IMR-90 (cell line): ENCODE measurements around the gene CERT1. TPM values are rescaled to one million over a fixed set of nuclear protein-coding genes. Genes with fewer than 3 reads are reported as not detected.

Experiments used
- ATAC-seq: fragments of 200-7000 bp; cut with Tn5 transposase; 2 replicates; pipeline ENCODE4 v1.9.1; 2020; ENCODE audit warnings: low read depth, mild to moderate bottlenecking, moderate library complexity
- BruUV-seq: library from RNA; stranded (reverse); fragments of 400-500 nt; replicated peaks from 2 replicates; lab custom pipeline; 2021; lab: Mats Ljungman, UMichigan
- CTCF ChIA-PET: fragments of 300-600 bp; formaldehyde crosslinking; extraction: SDS; loops from one replicate; lab custom pipeline; 2021; ENCODE audit warnings: antibody characterized with exemption; lab: Yijun Ruan, JAX
- POLR2A ChIA-PET: fragments of 300-600 bp; sonication (Branson Sonifier 250); formaldehyde crosslinking; loops from one replicate; lab custom pipeline; 2022; ENCODE audit warnings: antibody characterized with exemption; ENCODE audit not compliant: unreplicated experiment; lab: Charles Lee
- DNase-seq: peaks from one replicate; pipeline ENCODE4 v3.0.0; 2013
- H2AFZ ChIP-seq: replicated peaks from 2 replicates; pipeline ENCODE3; 2013; ENCODE audit warnings: low read length, mild to moderate bottlenecking; ENCODE audit not compliant: poor library complexity
- H2AK5ac ChIP-seq: 2 replicates; pipeline ENCODE4 v1.6.1; 2013; ENCODE audit warnings: low read depth, low read length, inconsistent platforms
- H2AK9ac ChIP-seq: replicated peaks from 2 replicates; pipeline ENCODE3; 2013; ENCODE audit warnings: mild to moderate bottlenecking, low read depth, low read length, moderate library complexity; ENCODE audit not compliant: poor library complexity
- H2BK120ac ChIP-seq: 2 replicates; pipeline ENCODE4 v1.6.1; 2013; ENCODE audit warnings: low read depth, low read length, inconsistent platforms
- H2BK15ac ChIP-seq: 3 replicates; pipeline ENCODE4 v1.6.1; 2013; ENCODE audit warnings: low read depth, low read length, inconsistent platforms
- H2BK20ac ChIP-seq: 2 replicates; pipeline ENCODE4 v1.6.1; 2013; ENCODE audit warnings: low read depth, mild to moderate bottlenecking, inconsistent platforms, low read length, moderate library complexity
- H2BK5ac ChIP-seq: 2 replicates; pipeline ENCODE4 v1.6.1; 2013; ENCODE audit warnings: mild to moderate bottlenecking, low read depth, low read length, inconsistent platforms; ENCODE audit not compliant: poor library complexity, severe bottlenecking
- H3K14ac ChIP-seq: replicated peaks from 2 replicates; pipeline ENCODE4 v1.6.1; 2013; ENCODE audit warnings: low read depth, low read length, inconsistent platforms
- H3K18ac ChIP-seq: 2 replicates; pipeline ENCODE4 v1.6.1; 2013; ENCODE audit warnings: low read depth, low read length, control low read depth
- H3K23ac ChIP-seq: 2 replicates; pipeline ENCODE4 v1.6.1; 2013; ENCODE audit warnings: low read depth, low read length, inconsistent platforms
- H3K27ac ChIP-seq: 2 replicates; pipeline ENCODE4 v1.5.1; 2013; ENCODE audit warnings: mild to moderate bottlenecking, control low read depth, low read length; ENCODE audit not compliant: insufficient read depth
- H3K27me3 ChIP-seq: 2 replicates; pipeline ENCODE4 v1.6.1; 2013; ENCODE audit warnings: low read length; ENCODE audit not compliant: control insufficient read depth, insufficient read depth
- H3K36me3 ChIP-seq: 2 replicates; pipeline ENCODE4 v1.6.1; 2013; ENCODE audit warnings: low read length, mixed read lengths; ENCODE audit not compliant: control insufficient read depth, insufficient read depth
- H3K4ac ChIP-seq: 2 replicates; pipeline ENCODE4 v1.6.1; 2013; ENCODE audit warnings: low read depth, low read length, inconsistent platforms
- H3K4me1 ChIP-seq: 2 replicates; pipeline ENCODE4 v1.6.1; 2013; ENCODE audit warnings: low read length, mixed read lengths; ENCODE audit not compliant: control insufficient read depth, insufficient read depth
- H3K4me2 ChIP-seq: 2 replicates; pipeline ENCODE4 v1.6.1; 2013; ENCODE audit warnings: low read depth, mild to moderate bottlenecking, control low read depth, low read length, moderate library complexity
- H3K4me3 ChIP-seq: 2 replicates; pipeline ENCODE4 v1.5.1; 2013; ENCODE audit warnings: low read depth, mild to moderate bottlenecking, control low read depth, low read length, moderate library complexity; ENCODE audit not compliant: insufficient read depth
- H3K56ac ChIP-seq: 2 replicates; pipeline ENCODE4 v1.6.1; 2013; ENCODE audit warnings: low read length, inconsistent platforms; ENCODE audit not compliant: insufficient read depth; ENCODE audit errors: extremely low read depth
- H3K79me1 ChIP-seq, 2 experiments: 2 replicates each; pipeline ENCODE4 v1.6.1; 2013; ENCODE audit warnings: low read length in 2 of 2, inconsistent platforms in 1 of 2, low read depth in 1 of 2
- H3K9ac ChIP-seq: 2 replicates; pipeline ENCODE4 v1.6.1; 2013; ENCODE audit warnings: low read depth, low read length, control low read depth
- H3K9me1 ChIP-seq: 2 replicates; pipeline ENCODE4 v1.6.1; 2013; ENCODE audit warnings: low read length, inconsistent platforms; ENCODE audit not compliant: insufficient read depth
- H3K9me3 ChIP-seq: 2 replicates; pipeline ENCODE4 v1.6.1; 2013; ENCODE audit warnings: low read length; ENCODE audit not compliant: control insufficient read depth, insufficient read depth
- H4K20me1 ChIP-seq: 2 replicates; pipeline ENCODE4 v1.6.1; 2013; ENCODE audit warnings: low read length, inconsistent platforms; ENCODE audit not compliant: insufficient read depth
- H4K5ac ChIP-seq: 2 replicates; pipeline ENCODE4 v1.6.1; 2013; ENCODE audit warnings: mild to moderate bottlenecking, low read depth, low read length, control low read depth
- H4K8ac ChIP-seq, 2 experiments: 2 replicates each; pipeline ENCODE4 v1.6.1; 2013; ENCODE audit warnings: low read depth in 2 of 2, low read length in 2 of 2, control low read depth in 1 of 2, inconsistent platforms in 1 of 2
- H4K91ac ChIP-seq: 2 replicates; pipeline ENCODE4 v1.6.1; 2013; ENCODE audit warnings: low read depth, low read length, inconsistent platforms; ENCODE audit not compliant: insufficient read depth
- BHLHE40 ChIP-seq: fragments of 150-350 bp; IDR thresholded peaks from 2 replicates; pipeline ENCODE4 v1.6.1; 2016; ENCODE audit warnings: mild to moderate bottlenecking, low read depth, low read length
- CHD1 ChIP-seq: IDR thresholded peaks from 2 replicates; pipeline ENCODE4 v1.6.1; 2012; ENCODE audit warnings: low read depth, low read length, improper control_type of control experiment
- FOS ChIP-seq: fragments of 150-350 bp; IDR thresholded peaks from 2 replicates; pipeline ENCODE4 v1.6.1; 2016; ENCODE audit warnings: low read depth, low read length
- MAFK ChIP-seq: IDR thresholded peaks from 2 replicates; pipeline ENCODE4 v1.6.1; 2012; ENCODE audit warnings: low read depth, low read length, improper control_type of control experiment
- MXI1 ChIP-seq: IDR thresholded peaks from 2 replicates; pipeline ENCODE4 v1.6.1; 2012; ENCODE audit warnings: low read depth, mild to moderate bottlenecking, low read length, moderate library complexity, borderline replicate concordance
- NFE2L2 ChIP-seq: fragments of 150-350 bp; IDR thresholded peaks from 2 replicates; pipeline ENCODE4 v1.6.1; 2016; ENCODE audit warnings: low read depth, mild to moderate bottlenecking, low read length
- RAD21 ChIP-seq: IDR thresholded peaks from 2 replicates; pipeline ENCODE4 v1.6.1; 2012; ENCODE audit warnings: low read length, improper control_type of control experiment
- RFX5 ChIP-seq: IDR thresholded peaks from 2 replicates; pipeline ENCODE4 v1.8.0; 2012; ENCODE audit warnings: low read depth, mild to moderate bottlenecking, low read length, moderate library complexity
- SMC3 ChIP-seq: fragments of 150-350 bp; IDR thresholded peaks from 2 replicates; pipeline ENCODE4 v1.6.1; 2016; ENCODE audit warnings: low read depth, mild to moderate bottlenecking, antibody characterized with exemption, low read length, moderate library complexity
- WGBS, 2 experiments: methylation state at CpG; one replicate each; pipeline versions ENCODE4 v1.1.5 to v1.1.7; 2013; ENCODE audit warnings: missing lambda C conversion rate in 2 of 2; ENCODE audit not compliant: insufficient read length in 1 of 2; ENCODE audit errors: extremely low coverage in 2 of 2; 5-methylcytosine and 5-hydroxymethylcytosine counted together
- dilution Hi-C: fragments of 300-500 bp; cut with HindIII; formaldehyde crosslinking; loops from one replicate; pipeline ENCODE4 v1.14.3; 2018; ENCODE audit warnings: low sequenced_read_pairs; ENCODE audit not compliant: unreplicated experiment
- in situ Hi-C: fragments of 300-500 bp; cut with MboI; formaldehyde crosslinking; loops from 3 replicates; pipeline ENCODE4 v1.14.3; 2019; ENCODE audit warnings: low sequenced_read_pairs, inconsistent platforms, mixed read lengths
- intact Hi-C: fragments of 100-400 bp; cut with micrococcal nuclease; formaldehyde crosslinking; loops from 2 replicates; pipeline ENCODE4 v1.10.0; 2022
- polyA plus RNA-seq, 3 experiments: library from polyadenylated mRNA; depleted of rRNA; stranded (reverse); fragments of >200 nt; gene quantifications; 2 replicates each; pipeline ENCODE4 v1.2.3, GENCODE V29; 2012; ENCODE audit warnings: low replicate concordance in 1 of 3
- total RNA-seq: library from RNA; depleted of rRNA; stranded (reverse); fragments of >200 nt; gene quantifications from 2 replicates; pipeline ENCODE4 v1.2.3, GENCODE V29; 2012
- TF ChIP-seq, protein P1 (sequence below): conservative IDR thresholded peaks from 2 replicates; pipeline ENCODE4 v1.5.1; 2012; ENCODE audit warnings: mild to moderate bottlenecking, low read depth, low read length, improper control_type of control experiment
- TF ChIP-seq, protein P2 (sequence below): fragments of 150-350 bp; IDR thresholded peaks from 2 replicates; pipeline ENCODE4 v1.6.1; 2017; ENCODE audit warnings: mild to moderate bottlenecking, antibody characterized with exemption, low read length, low read depth
- TF ChIP-seq, protein P3 (sequence below): fragments of 150-350 bp; IDR thresholded peaks from 2 replicates; pipeline ENCODE4 v1.6.1; 2016; ENCODE audit warnings: low read depth, mild to moderate bottlenecking, low read length, moderate library complexity, borderline replicate concordance

The CERT1 gene
- total and polyA plus RNA-seq, 2 of the 4 experiments (the other 2 are of a cell fraction), result 7.2 TPM

DNA sequence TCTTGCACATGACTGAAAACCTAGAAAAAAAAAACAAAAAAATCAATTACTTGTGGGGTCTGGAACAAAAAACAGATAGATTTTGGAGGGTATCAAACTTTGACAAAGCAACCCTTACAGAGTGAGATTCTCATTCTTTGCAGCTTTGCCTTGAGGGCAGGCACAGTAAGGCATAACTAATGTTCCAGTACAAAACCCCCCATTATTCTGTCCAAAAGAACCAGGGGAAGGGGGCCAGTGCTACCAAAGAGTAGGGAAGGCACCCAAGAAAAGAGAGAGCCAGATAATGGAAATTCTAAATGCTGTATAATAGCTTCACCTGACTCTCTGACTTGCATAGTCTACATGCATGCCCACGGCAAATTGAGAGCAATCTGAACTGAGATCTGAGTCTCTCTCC lies 13.2 kb upstream of the CERT1 start:
- Histone ChIP-seq H3K79me1 (peaks cover 23 to 37% of the 10 kb centered on the region in 2 experiments), H4K8ac (no peak overlapping the region), H4K5ac (no peak overlapping the region), H3K4me1 (no peaks in the 10 kb centered on the region), H3K27me3 (no peaks in the 10 kb centered on the region), H4K91ac (no peak overlapping the region), H2BK15ac (no peak overlapping the region), H3K4me2 (no peak overlapping the region), H2BK120ac (no peak overlapping the region), H2BK20ac (no peak overlapping the region), H3K56ac (no peak overlapping the region), H3K36me3 (0 out of 2 replicates have a peak, but pooled peaks cover 1% of the 10 kb centered on the region), H3K9me1 (peaks cover 4% of the 10 kb centered on the region; the same call in 1 of the 2 replicates), H3K23ac (no peak overlapping the region), H3K9ac (no peak overlapping the region), H3K4ac (no peak overlapping the region), H3K27ac (no peak overlapping the region), H2BK5ac (no peak overlapping the region), H2AFZ (no peak overlapping the region), H3K14ac (no peak overlapping the region), H3K9me3 (peaks cover 5% of the 10 kb centered on the region; the same call in 1 of the 2 replicates), H2AK5ac (no peak overlapping the region), H3K4me3 (no peak overlapping the region), H3K18ac (no peak overlapping the region), H4K20me1 (no peaks in the 10 kb centered on the region; the same call in 1 of the 2 replicates), H2AK9ac (no peak overlapping the region)
- BruUV-seq, result no TSS peak
- ChIA-PET CTCF (no interaction called here), POLR2A (no interaction called here)
- ATAC-seq (no peak), DNase-seq (no peak)
- TF ChIP-seq, protein P1, sequence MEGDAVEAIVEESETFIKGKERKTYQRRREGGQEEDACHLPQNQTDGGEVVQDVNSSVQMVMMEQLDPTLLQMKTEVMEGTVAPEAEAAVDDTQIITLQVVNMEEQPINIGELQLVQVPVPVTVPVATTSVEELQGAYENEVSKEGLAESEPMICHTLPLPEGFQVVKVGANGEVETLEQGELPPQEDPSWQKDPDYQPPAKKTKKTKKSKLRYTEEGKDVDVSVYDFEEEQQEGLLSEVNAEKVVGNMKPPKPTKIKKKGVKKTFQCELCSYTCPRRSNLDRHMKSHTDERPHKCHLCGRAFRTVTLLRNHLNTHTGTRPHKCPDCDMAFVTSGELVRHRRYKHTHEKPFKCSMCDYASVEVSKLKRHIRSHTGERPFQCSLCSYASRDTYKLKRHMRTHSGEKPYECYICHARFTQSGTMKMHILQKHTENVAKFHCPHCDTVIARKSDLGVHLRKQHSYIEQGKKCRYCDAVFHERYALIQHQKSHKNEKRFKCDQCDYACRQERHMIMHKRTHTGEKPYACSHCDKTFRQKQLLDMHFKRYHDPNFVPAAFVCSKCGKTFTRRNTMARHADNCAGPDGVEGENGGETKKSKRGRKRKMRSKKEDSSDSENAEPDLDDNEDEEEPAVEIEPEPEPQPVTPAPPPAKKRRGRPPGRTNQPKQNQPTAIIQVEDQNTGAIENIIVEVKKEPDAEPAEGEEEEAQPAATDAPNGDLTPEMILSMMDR, result no peak
- TF ChIP-seq RFX5 (no peak), SMC3 (no peak), BHLHE40 (no peak), MAFK (no peak), NFE2L2 (no peak), RAD21 (no peak), FOS (no peak), MXI1 (no peak), CHD1 (no peak)
- TF ChIP-seq, protein P2, sequence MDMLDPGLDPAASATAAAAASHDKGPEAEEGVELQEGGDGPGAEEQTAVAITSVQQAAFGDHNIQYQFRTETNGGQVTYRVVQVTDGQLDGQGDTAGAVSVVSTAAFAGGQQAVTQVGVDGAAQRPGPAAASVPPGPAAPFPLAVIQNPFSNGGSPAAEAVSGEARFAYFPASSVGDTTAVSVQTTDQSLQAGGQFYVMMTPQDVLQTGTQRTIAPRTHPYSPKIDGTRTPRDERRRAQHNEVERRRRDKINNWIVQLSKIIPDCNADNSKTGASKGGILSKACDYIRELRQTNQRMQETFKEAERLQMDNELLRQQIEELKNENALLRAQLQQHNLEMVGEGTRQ, result no peak
- TF ChIP-seq, protein P3, sequence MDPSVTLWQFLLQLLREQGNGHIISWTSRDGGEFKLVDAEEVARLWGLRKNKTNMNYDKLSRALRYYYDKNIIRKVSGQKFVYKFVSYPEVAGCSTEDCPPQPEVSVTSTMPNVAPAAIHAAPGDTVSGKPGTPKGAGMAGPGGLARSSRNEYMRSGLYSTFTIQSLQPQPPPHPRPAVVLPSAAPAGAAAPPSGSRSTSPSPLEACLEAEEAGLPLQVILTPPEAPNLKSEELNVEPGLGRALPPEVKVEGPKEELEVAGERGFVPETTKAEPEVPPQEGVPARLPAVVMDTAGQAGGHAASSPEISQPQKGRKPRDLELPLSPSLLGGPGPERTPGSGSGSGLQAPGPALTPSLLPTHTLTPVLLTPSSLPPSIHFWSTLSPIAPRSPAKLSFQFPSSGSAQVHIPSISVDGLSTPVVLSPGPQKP, result no peak
- no CpG with 5 or more reads among the region's 1 CpG for WGBS, 2 experiments
- intact Hi-C loops, result no loop called here
- in situ Hi-C loops, result no loop called here
- dilution Hi-C loops, result no loop called here
